Fibroblast of pulmonary artery (primary cell): ENCODE data around the gene MYO5A.

Experiments used
- DNase-seq: peaks from one replicate; pipeline ENCODE4 v3.0.0-alpha.2; 2010; ENCODE audit warnings: low read depth
- H3K4me3 ChIP-seq: replicated peaks from 2 replicates; pipeline ENCODE4 v1.5.1; 2011; ENCODE audit warnings: low read depth, mild to moderate bottlenecking, control low read depth, low read length, moderate library complexity
- CTCF ChIP-seq: IDR thresholded peaks from 2 replicates; pipeline ENCODE4 v1.5.1; 2011; ENCODE audit warnings: mild to moderate bottlenecking, control low read depth, low read length, inconsistent platforms; ENCODE audit errors: missing control alignments

Gene MYO5A

GRCh38 chr15:52502608-52503007, 26.1 kb downstream of the MYO5A start:
- DNase-seq: no peak
- no peak overlapping the region for H3K4me3 ChIP-seq
- TF ChIP-seq CTCF: no peak

- TF ChIP-seq CTCF: no peak
- no peak overlapping the region for H3K4me3 ChIP-seq
- DNase-seq: no peak
Observed at GRCh38 chr15:52499506-52499905, 29.2 kb downstream of the MYO5A start.

GRCh38 chr15:52498706-52499105, 30.0 kb downstream of the MYO5A start:
- no peak for TF ChIP-seq CTCF
- H3K4me3 ChIP-seq: no peak overlapping the region
- no peak for DNase-seq

GRCh38 chr15:52496776-52497470, 31.8 kb downstream of the MYO5A start:
- peak; percentile 26 for DNase-seq
- TF ChIP-seq CTCF: no peak
- no peak overlapping the region for H3K4me3 ChIP-seq

- no peak overlapping the region for H3K4me3 ChIP-seq
- TF ChIP-seq CTCF: no peak
- DNase-seq: no peak
Observed at GRCh38 chr15:52496175-52496574, 32.5 kb downstream of the MYO5A start.

- H3K4me3 ChIP-seq: no peak overlapping the region
- no peak for TF ChIP-seq CTCF
- no peak for DNase-seq
Observed at GRCh38 chr15:52495125-52495524, 33.6 kb downstream of the MYO5A start.

GRCh38 chr15:52493968-52494367, 34.7 kb downstream of the MYO5A start:
- no peak for TF ChIP-seq CTCF
- DNase-seq: no peak
- H3K4me3 ChIP-seq: no peak overlapping the region
